AG09309 (cell line): Measurements from ENCODE around the gene LTBP1.

Experiments
- DNase-seq: peaks from one replicate; pipeline ENCODE4 v3.0.0-alpha.2; 2010; ENCODE audit warnings: low read depth
- H3K4me3 ChIP-seq: 2 replicates; pipeline ENCODE4 v1.5.1; 2011; ENCODE audit warnings: mild to moderate bottlenecking, low read depth, low read length, moderate library complexity; ENCODE audit not compliant: control insufficient read depth
- TF ChIP-seq, protein P1 (sequence below): IDR thresholded peaks from 2 replicates; pipeline ENCODE4 v1.5.1; 2011; ENCODE audit warnings: mild to moderate bottlenecking, low read depth, low read length, inconsistent platforms; ENCODE audit not compliant: insufficient read depth, control insufficient read depth; ENCODE audit errors: missing control alignments

Gene LTBP1

GRCh38 chr2:33083699-33084387 lies 137.1 kb downstream of the LTBP1 start:
- TF ChIP-seq, protein P1, sequence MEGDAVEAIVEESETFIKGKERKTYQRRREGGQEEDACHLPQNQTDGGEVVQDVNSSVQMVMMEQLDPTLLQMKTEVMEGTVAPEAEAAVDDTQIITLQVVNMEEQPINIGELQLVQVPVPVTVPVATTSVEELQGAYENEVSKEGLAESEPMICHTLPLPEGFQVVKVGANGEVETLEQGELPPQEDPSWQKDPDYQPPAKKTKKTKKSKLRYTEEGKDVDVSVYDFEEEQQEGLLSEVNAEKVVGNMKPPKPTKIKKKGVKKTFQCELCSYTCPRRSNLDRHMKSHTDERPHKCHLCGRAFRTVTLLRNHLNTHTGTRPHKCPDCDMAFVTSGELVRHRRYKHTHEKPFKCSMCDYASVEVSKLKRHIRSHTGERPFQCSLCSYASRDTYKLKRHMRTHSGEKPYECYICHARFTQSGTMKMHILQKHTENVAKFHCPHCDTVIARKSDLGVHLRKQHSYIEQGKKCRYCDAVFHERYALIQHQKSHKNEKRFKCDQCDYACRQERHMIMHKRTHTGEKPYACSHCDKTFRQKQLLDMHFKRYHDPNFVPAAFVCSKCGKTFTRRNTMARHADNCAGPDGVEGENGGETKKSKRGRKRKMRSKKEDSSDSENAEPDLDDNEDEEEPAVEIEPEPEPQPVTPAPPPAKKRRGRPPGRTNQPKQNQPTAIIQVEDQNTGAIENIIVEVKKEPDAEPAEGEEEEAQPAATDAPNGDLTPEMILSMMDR = no peak
- DNase-seq = no peak
- H3K4me3 ChIP-seq = no peak overlapping the region

- no peak for DNase-seq
- TF ChIP-seq, protein P1 = no peak
- H3K4me3 ChIP-seq = no peak overlapping the region
These were observed 137.7 kb downstream of the LTBP1 start for GRCh38 chr2:33084433-33084832.

- no peak for DNase-seq
- H3K4me3 ChIP-seq = no peak overlapping the region
- TF ChIP-seq, protein P1 = no peak
These were observed 138.9 kb downstream of the LTBP1 start for GRCh38 chr2:33085646-33086045.

DNA sequence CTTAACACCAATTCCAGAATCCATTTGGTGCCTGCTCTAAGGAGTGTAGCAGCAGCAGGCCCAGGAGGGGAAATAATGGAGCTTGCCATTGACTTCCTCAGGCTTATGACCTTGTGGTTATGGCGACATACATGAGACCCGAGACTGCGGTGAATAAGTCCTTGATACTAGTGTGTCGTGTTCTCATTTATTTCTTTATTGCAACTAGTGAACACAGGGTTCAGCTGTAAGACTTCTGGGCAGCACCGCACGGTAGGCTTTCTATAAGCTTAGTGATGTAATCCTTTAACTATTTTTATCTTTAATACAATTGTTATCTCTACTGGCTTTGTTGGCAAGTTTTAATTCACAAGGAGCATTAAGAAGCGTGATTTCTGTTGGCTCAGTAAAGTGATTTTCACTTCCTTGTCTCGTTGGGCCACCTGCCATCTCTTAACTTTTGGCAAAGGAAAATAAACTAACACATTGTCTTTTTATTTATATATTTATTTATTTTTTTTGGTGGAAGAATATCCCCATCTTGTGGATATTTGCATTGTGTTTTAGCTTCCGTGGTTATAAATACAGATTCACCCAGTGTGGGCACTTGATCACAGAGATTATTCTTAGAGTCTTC lies 139.8 kb downstream of the LTBP1 start:
- TF ChIP-seq, protein P1 = no peak
- DNase-seq = no peak
- H3K4me3 ChIP-seq = no peak overlapping the region

GRCh38 chr2:33090553-33091134 lies 143.9 kb downstream of the LTBP1 start:
- DNase-seq = no peak
- H3K4me3 ChIP-seq = no peak overlapping the region
- TF ChIP-seq, protein P1 = no peak

DNA sequence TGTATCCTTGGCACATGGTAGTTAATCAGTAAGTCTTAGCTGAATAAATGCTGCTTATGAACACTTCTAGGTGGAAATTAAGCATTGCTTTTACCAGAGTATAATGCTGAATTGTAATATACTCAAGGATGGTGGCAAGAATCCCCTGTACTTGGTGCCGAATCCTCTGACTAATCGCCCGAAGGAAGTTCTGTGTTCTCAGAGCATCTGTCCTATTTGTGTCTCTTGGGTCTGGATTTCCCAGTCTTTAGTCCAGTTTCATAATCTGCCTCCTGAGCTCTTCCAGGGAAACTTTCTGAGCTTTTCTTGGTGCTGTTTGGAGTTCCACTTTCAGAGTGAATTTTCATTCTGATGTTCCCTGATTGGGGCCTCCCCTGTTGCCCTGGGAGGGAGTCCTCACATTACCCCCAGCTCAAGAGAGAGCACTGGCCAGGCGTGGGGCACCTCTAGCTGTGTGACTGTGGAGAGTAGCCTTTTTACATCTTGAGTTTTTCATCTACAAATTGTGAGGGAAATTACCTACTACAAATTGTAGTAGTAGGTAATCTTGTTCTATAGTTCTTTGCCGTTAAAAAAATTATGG lies 144.9 kb downstream of the LTBP1 start:
- no peak for DNase-seq
- H3K4me3 ChIP-seq = no peak overlapping the region
- TF ChIP-seq, protein P1 = no peak
